Prostate gland (tissue), 2 donors: ENCODE results near the gene SAP30BP. TPM values are rescaled to one million over a fixed set of nuclear protein-coding genes. Genes with fewer than 3 reads are reported as not detected.

Source experiments
- DNase-seq: peaks from one replicate; pipeline ENCODE4 v3.0.0-alpha.2; 2019; ENCODE audit warnings: low spot score
- H3K27ac ChIP-seq, 2 donors: fragments of 200-600 bp; sonication (generic); 2 replicates each; pipeline ENCODE4 v1.5.1; 2017 to 2019
- H3K27me3 ChIP-seq: fragments of 200-600 bp; sonication (generic); replicated peaks from 2 replicates; pipeline ENCODE4 v1.5.1; 2019; ENCODE audit not compliant: insufficient read depth
- H3K36me3 ChIP-seq, 2 donors: fragments of 200-600 bp; sonication (generic); 1 replicate in 1 of 2; 2 replicates in 1 of 2; pipeline versions ENCODE4 v1.5.1 to v1.8.1; 2017 to 2019
- H3K4me1 ChIP-seq: fragments of 200-600 bp; sonication (generic); replicated peaks from 2 replicates; pipeline ENCODE4 v1.5.1; 2019
- H3K4me3 ChIP-seq, 2 donors: fragments of 200-600 bp; sonication (generic); 2 replicates each; pipeline ENCODE4 v1.5.1; 2017 to 2019
- H3K9me3 ChIP-seq: fragments of 200-600 bp; sonication (generic); 2 replicates; pipeline ENCODE4 v1.5.1; 2017
- POLR2A ChIP-seq: fragments of 450-650 bp; IDR thresholded peaks from one replicate; pipeline ENCODE4 v1.6.1; 2016; ENCODE audit warnings: antibody characterized with exemption, mild to moderate bottlenecking
- POLR2AphosphoS5 ChIP-seq: sonication (generic); formaldehyde crosslinking; IDR thresholded peaks from one replicate; pipeline ENCODE4 v1.6.1; 2017; ENCODE audit warnings: antibody characterized with exemption
- WGBS: methylation state at CpG from one replicate; pipeline ENCODE4 v1.1.5; 2018; 5-methylcytosine and 5-hydroxymethylcytosine counted together
- intact Hi-C: fragments of 100-400 bp; cut with DNase I; formaldehyde crosslinking; loops from one replicate; pipeline ENCODE4 v1.14.2; 2022
- total RNA-seq, 2 donors: library from RNA; depleted of rRNA; stranded (reverse); fragments of >200 nt; gene quantifications; one replicate each; pipeline ENCODE4 v1.1.0, GENCODE V29; 2016
- TF ChIP-seq, protein P1 (sequence below), 4 experiments: fragments of 200-600 bp in 2 of 4; fragments of 450-650 bp in 2 of 4; sonication (generic) in 2 of 4; IDR thresholded peaks; 1 replicate in 3 of 4; 2 replicates in 1 of 4; pipeline ENCODE4 v1.5.1; 2016 to 2019; ENCODE audit warnings: antibody characterized with exemption in 4 of 4, mild to moderate bottlenecking in 2 of 4, moderate library complexity in 2 of 4

The SAP30BP gene
- total RNA-seq, result 10 to 100 TPM; 50.4 to 72.3 TPM

DNA sequence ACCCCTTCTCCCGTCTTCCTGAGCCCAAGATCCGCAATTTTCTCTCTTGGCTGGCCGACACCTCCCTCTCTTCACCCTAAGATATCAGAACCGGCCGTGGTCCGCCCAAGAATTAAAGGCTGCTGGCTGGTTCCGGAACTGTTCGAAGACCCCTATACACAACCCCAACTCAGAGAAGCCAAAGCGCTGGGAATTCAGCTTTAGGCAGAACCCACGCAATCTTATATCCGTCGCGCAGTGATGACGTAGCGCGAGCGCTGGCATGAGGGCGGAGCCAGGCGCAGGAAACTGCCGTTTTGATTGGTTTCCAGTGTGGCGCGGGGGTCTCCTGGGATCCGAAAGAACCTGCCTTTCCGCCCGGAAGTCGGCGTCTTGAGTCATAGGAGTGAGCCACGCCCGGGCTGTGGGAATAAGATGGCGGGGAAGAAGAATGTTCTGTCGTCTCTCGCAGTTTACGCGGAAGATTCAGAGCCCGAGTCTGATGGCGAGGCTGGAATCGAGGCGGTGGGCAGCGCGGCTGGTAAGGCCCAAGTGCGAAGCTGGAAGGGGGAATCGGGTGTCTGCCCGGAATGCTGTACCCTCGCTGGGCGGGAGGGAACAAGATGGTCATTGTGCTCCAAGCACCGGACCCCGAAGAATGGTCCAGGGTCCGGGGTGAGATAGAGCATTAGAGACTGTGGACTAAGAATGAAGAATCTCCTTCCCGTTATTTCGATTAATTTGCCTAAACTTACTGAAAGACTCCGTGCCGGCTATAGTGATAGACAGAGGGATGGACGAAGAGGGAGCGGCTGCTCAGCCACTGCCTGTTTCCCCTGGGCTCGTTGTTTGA lies at the start of gene SAP30BP, which contains the start of gene RECQL5:
Gene SAP30BP (plus strand): TSS at position 380 of the 832 bp plus-strand sequence. CDS start 35 bp downstream, at position 415.
Gene RECQL5 (minus strand): TSS at position 196 of the 832 bp plus-strand sequence. CDS start 597 bp downstream, outside the sequence.
- Histone ChIP-seq H3K4me1 (peaks cover 7% of the 10 kb centered on the region), H3K27me3 (no peaks in the 10 kb centered on the region), H3K27ac (peak within 1 kb of the TSS; percentile 69 to 80), H3K36me3 (peaks cover 0 to 4% of the 10 kb centered on the region in 2 donors), H3K4me3 (peak within 1 kb of the TSS; percentile 74 to 88), H3K9me3 (no peaks in the 10 kb centered on the region)
- intact Hi-C loops, result no loop called here
- DNase-seq, result peak; percentile 98
- WGBS, result under 1% methylated on average over 54 of the region's 55 CpGs
- TF ChIP-seq, protein P1, sequence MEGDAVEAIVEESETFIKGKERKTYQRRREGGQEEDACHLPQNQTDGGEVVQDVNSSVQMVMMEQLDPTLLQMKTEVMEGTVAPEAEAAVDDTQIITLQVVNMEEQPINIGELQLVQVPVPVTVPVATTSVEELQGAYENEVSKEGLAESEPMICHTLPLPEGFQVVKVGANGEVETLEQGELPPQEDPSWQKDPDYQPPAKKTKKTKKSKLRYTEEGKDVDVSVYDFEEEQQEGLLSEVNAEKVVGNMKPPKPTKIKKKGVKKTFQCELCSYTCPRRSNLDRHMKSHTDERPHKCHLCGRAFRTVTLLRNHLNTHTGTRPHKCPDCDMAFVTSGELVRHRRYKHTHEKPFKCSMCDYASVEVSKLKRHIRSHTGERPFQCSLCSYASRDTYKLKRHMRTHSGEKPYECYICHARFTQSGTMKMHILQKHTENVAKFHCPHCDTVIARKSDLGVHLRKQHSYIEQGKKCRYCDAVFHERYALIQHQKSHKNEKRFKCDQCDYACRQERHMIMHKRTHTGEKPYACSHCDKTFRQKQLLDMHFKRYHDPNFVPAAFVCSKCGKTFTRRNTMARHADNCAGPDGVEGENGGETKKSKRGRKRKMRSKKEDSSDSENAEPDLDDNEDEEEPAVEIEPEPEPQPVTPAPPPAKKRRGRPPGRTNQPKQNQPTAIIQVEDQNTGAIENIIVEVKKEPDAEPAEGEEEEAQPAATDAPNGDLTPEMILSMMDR (IDR thresholded peaks at IDR 0.05), result peak in 2 of 4 experiments; percentile 26 to 33
- TF ChIP-seq POLR2A, result peak; percentile 65
- peak; percentile 100 for TF ChIP-seq POLR2AphosphoS5

DNA sequence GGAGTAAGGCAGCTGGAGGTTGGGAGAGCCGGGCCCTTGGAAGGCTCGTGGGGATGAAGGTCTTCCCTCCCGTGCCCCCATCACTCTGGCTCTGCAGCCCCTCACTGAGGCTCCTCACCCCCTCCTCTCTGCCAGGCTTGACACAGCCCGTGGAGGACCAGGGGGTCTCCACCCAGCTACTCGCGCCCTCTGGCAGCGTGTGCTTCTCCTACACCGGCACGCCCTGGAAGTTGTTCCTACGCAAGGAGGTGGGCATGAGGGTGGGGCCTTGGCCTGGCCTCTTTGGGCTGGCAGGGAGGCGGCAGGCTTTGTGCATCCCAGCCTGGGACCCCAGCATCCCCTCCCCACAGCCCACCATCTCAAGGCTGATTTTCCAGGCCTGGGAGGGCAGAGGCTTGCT lies 49.5 kb upstream of the SAP30BP start:
- no peaks in the 10 kb centered on the region for H3K9me3 ChIP-seq
- H3K36me3 ChIP-seq, result no peaks in the 10 kb centered on the region
- WGBS, result 88% methylated on average over 11 of the region's 11 CpGs
- intact Hi-C loops, result no loop called here
- TF ChIP-seq, protein P1 (IDR thresholded peaks at IDR 0.05), result no peak
- TF ChIP-seq POLR2A (no peak), POLR2AphosphoS5 (no peak)
- H3K4me1 ChIP-seq, result no peaks in the 10 kb centered on the region
- no peaks in the 10 kb centered on the region for H3K27me3 ChIP-seq
- no peak overlapping the region for H3K27ac ChIP-seq
- no peak for DNase-seq
- H3K4me3 ChIP-seq, result no peak overlapping the region

DNA sequence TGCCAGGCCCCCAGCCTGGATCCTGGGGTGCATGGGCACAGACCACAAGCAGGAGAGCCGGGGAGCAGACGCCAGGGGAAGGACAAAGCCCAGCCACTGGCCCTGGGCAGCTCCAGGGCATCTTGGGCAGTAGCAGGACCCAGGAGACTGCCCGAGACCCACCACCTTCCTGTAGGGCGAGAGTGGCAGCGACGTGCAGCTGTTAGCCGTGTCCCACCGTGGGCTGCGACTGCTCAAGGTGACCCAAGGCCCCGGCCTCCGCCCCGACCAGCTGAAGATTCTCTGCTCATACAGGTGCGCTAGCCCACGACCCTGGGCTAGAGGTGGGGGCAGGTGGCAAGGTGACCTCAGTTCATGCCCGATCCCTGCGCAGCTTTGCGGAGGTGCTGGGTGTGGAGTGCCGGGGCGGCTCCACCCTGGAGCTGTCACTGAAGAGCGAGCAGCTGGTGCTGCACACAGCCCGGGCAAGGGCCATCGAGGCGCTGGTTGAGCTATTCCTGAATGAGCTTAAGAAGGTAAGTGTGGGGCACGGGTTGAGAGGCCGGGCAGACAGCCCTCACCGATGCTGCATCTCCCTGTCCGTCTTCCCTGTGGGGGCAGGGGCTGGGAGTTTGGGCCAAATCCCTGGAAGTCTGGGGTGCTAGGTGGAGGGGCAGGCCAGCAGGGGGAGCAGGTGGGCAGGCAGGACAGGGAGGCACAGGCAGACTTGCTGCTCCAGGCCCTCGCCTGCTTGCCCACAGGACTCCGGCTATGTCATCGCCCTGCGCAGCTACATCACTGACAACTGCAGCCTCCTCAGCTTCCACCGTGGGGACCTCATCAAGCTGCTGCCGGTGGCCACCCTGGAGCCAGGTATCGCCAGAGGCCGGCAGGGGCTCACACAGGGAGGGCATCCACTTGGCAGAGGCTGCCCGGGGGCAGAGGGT lies 47.4 kb upstream of the SAP30BP start:
- 83% methylated on average over 29 of the region's 36 CpGs for WGBS
- intact Hi-C loops, result no loop called here
- TF ChIP-seq POLR2A (no peak), POLR2AphosphoS5 (no peak)
- TF ChIP-seq, protein P1 (IDR thresholded peaks at IDR 0.05), result peak in 1 of 4 experiments; percentile 21
- H3K9me3 ChIP-seq, result no peaks in the 10 kb centered on the region
- no peaks in the 10 kb centered on the region for H3K27me3 ChIP-seq
- H3K4me3 ChIP-seq, result no peak overlapping the region
- no peaks in the 10 kb centered on the region for H3K4me1 ChIP-seq
- DNase-seq, result no peak
- no peaks in the 10 kb centered on the region for H3K36me3 ChIP-seq
- no peak overlapping the region for H3K27ac ChIP-seq

DNA sequence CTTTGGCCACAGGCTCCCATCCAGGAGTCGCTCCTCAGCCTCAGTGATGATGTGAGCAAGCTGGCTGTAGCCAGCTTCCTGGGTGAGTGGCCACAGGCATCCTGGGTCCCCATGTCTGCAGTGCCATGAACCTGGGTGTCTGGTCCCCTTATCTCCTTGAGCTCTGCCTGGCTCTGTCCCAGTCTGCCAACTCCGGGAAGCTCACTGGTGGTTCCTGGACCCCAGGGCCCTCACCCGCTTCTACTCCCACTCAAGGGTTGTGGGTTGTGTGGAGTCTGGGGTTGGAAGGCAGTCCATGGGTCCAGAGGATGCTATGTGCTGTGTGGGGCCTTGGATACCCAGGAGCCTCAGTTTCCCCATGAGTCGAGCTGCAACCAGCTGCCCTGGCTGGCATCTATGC lies 45.6 kb upstream of the SAP30BP start:
- peaks cover 0 to 3% of the 10 kb centered on the region in 2 donors for H3K36me3 ChIP-seq
- no peaks in the 10 kb centered on the region for H3K27me3 ChIP-seq
- H3K9me3 ChIP-seq, result no peaks in the 10 kb centered on the region
- WGBS, result 93% methylated on average over 4 of the region's 4 CpGs
- H3K4me3 ChIP-seq, result no peak overlapping the region
- no peak for DNase-seq
- H3K27ac ChIP-seq, result no peak overlapping the region
- intact Hi-C loops, result no loop called here
- TF ChIP-seq POLR2AphosphoS5 (no peak), POLR2A (no peak)
- TF ChIP-seq, protein P1 (IDR thresholded peaks at IDR 0.05), result no peak
- no peaks in the 10 kb centered on the region for H3K4me1 ChIP-seq
